Measurements from ENCODE around the gene SLC35A2.

DNA sequence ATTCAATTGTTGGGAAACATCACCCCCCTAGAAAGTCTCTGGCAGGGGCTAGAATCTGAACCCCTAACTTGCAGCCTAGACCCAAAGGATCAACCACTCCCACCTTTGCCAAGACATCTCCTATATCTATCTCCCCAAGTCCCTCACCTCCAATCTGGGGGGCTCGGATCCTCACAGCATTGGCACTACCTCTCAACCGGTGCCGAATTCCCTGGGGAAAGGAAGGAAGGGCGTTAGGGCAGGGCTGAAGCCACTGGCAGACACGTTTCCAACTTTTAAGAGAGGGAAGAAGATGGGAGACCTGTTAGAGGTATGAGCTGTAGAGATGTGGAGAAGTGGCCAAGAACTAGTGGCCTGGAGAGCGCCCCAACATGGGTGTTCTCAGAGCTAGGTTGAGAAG is 16.6 kb downstream of the SLC35A2 start:
- TF ChIP-seq CTCF (IDR thresholded peaks at IDR 0.05) (no peak), POLR2A (IDR thresholded peaks at IDR 0.05) (no peak), POLR2AphosphoS5 (IDR thresholded peaks at IDR 0.05; ENCODE audit: insufficient read depth in 1 of 2, low read depth in 1 of 2) (no peak)
